ENCODE measurements around the gene ABCA2.

ABCA2 gene

GRCh38 chr9:137030006-137030405 is 2.0 kb upstream of the ABCA2 start:
- H3K27ac ChIP-seq (ENCODE audit: low read depth in 2 of 2, low read length in 2 of 2) = no peak overlapping the region
- H3K4me1 ChIP-seq (ENCODE audit: control insufficient read depth in 2 of 2, insufficient read depth in 2 of 2, low read length in 2 of 2) = peaks cover 49 to 52% of the 10 kb centered on the region in 2 donors
- no peaks in the 10 kb centered on the region for H3K27me3 ChIP-seq (ENCODE audit: control insufficient read depth in 2 of 2, insufficient read depth in 2 of 2, low read length in 2 of 2)

DNA sequence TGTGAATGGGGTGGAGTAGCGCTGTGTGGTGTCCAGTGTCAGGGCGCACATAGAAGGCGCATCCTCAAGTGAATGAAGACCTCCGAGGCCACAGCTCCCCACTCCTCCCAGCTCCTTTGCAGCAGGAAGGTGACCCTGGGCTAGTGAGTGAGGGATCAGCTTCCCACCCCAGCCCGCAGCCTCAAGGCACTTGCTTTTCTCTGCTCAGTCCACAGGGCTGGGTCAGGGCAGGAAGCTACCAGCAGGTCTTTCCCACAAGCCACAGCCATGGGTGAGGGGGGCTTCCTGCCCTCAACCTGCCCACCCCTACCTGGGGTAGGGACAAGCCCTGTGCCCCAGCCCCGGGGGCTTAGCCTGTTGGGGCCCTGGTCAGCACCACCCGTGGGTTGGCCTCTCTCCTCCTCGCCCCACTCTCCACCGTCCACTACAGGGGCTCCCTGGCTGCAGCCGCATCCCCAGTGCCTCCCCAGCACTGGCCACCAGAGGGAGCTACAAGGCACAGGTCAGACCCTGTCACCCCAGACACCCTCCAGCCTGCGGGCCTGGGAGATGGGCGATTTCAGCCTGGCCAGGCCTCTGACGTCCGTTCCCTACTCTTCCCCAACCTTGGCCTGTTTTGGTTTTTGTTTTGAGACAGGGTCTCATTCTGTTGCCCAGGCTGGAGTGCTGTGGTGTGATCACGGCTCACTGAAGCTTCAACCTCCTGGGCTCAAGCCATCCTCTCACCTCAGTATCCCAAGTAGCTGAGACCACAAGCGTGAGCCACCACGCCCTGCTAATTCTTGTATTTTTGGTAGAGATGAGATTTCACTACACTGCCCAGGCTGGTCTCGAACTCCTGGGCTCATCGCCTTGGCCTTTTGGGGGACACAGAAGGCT is 1.3 kb upstream of the ABCA2 start:
- no peaks in the 10 kb centered on the region for H3K27me3 ChIP-seq (ENCODE audit: control insufficient read depth in 2 of 2, insufficient read depth in 2 of 2, low read length in 2 of 2)
- no peaks in the 10 kb centered on the region for H3K9me3 ChIP-seq (ENCODE audit: control insufficient read depth in 2 of 2, low read length in 2 of 2)
- H3K27ac ChIP-seq (ENCODE audit: low read depth in 2 of 2, low read length in 2 of 2) = no peak overlapping the region
- H3K4me3 ChIP-seq (ENCODE audit: low read length in 2 of 2) = peak overlapping the region; percentile 57 to 69
- no peaks in the 10 kb centered on the region for H3K36me3 ChIP-seq (ENCODE audit: control insufficient read depth in 2 of 2, insufficient read depth in 2 of 2, low read length in 2 of 2)
- H3K9ac ChIP-seq (ENCODE audit: low read depth in 1 of 2, low read length in 2 of 2) = peak overlapping the region in 1 of 2 donors; percentile 83
- peaks cover 42 to 45% of the 10 kb centered on the region in 2 donors for H3K4me1 ChIP-seq (ENCODE audit: control insufficient read depth in 2 of 2, insufficient read depth in 2 of 2, low read length in 2 of 2)

More at GRCh38 chr9:137030006-137030405, 2.0 kb upstream of the ABCA2 start:
- Histone ChIP-seq H3K9ac (ENCODE audit: low read depth in 1 of 2, low read length in 2 of 2) (no peak overlapping the region), H3K9me3 (ENCODE audit: control insufficient read depth in 2 of 2, low read length in 2 of 2) (no peaks in the 10 kb centered on the region), H3K4me3 (ENCODE audit: low read length in 2 of 2) (no peak overlapping the region), H3K36me3 (ENCODE audit: control insufficient read depth in 2 of 2, insufficient read depth in 2 of 2, low read length in 2 of 2) (no peaks in the 10 kb centered on the region)

- H3K9ac ChIP-seq (ENCODE audit: low read depth in 1 of 2, low read length in 2 of 2) = peak overlapping the region; percentile 60 to 83
- peak overlapping the region; percentile 57 to 69 for H3K4me3 ChIP-seq (ENCODE audit: low read length in 2 of 2)
- no peaks in the 10 kb centered on the region for H3K36me3 ChIP-seq (ENCODE audit: control insufficient read depth in 2 of 2, insufficient read depth in 2 of 2, low read length in 2 of 2)
- peak overlapping the region in 1 of 2 donors; percentile 21 for H3K27ac ChIP-seq (ENCODE audit: low read depth in 2 of 2, low read length in 2 of 2)
- no peaks in the 10 kb centered on the region for H3K27me3 ChIP-seq (ENCODE audit: control insufficient read depth in 2 of 2, insufficient read depth in 2 of 2, low read length in 2 of 2)
- peaks cover 42 to 45% of the 10 kb centered on the region in 2 donors for H3K4me1 ChIP-seq (ENCODE audit: control insufficient read depth in 2 of 2, insufficient read depth in 2 of 2, low read length in 2 of 2)
- H3K9me3 ChIP-seq (ENCODE audit: control insufficient read depth in 2 of 2, low read length in 2 of 2) = no peaks in the 10 kb centered on the region
These were observed 423 bp upstream of the ABCA2 start for GRCh38 chr9:137028263-137029057.

DNA sequence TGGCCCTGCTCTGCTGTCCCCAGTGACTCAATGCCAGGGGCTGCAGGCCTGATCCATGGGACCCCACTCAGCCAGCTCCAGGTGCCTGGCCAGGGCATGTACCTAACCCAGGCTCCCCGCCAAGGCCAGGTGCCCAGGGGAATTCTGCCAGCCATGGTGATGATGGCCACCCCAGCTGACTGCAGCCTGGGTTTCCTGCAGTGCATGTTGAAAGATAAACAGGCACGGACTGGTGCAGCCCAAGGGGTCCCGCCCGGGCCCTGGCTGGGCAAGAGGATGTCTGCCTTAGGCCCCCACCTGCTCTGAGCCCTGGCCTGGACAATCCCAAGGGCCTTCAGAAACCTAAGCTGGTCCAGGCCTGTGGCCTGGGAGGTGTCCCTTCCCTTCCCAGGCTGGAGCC is 1.2 kb downstream of the ABCA2 start:
- H3K36me3 ChIP-seq (ENCODE audit: control insufficient read depth in 2 of 2, insufficient read depth in 2 of 2, low read length in 2 of 2) = no peaks in the 10 kb centered on the region
- no peaks in the 10 kb centered on the region for H3K9me3 ChIP-seq (ENCODE audit: control insufficient read depth in 2 of 2, low read length in 2 of 2)
- H3K27me3 ChIP-seq (ENCODE audit: control insufficient read depth in 2 of 2, insufficient read depth in 2 of 2, low read length in 2 of 2) = no peaks in the 10 kb centered on the region
- no peak overlapping the region for H3K27ac ChIP-seq (ENCODE audit: low read depth in 2 of 2, low read length in 2 of 2)
- peaks cover 51 to 53% of the 10 kb centered on the region in 2 donors for H3K4me1 ChIP-seq (ENCODE audit: control insufficient read depth in 2 of 2, insufficient read depth in 2 of 2, low read length in 2 of 2)
- H3K4me3 ChIP-seq (ENCODE audit: low read length in 2 of 2) = peak overlapping the region; percentile 47 to 57
- peak overlapping the region in 1 of 2 donors; percentile 55 for H3K9ac ChIP-seq (ENCODE audit: low read depth in 1 of 2, low read length in 2 of 2)

DNA sequence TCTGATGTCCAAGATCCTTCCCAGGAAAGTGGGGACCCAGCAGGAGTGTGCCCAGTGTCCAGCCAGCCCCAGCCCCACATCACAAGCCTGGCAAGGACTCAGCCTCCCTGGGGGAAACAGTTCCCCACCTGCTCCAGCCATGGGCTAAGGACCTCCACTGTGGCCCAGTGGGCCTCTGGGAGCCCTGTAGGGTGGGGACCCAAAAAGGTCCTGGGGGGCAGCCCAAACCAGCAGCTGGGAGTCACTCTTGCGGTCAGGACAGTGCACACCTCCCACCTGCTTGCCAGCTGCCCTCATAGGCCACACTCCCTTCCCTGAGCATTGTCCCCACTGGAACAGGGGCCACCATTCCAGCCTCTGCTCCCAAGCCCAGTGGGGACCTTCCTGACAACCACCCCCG is 1.7 kb downstream of the ABCA2 start:
- Histone ChIP-seq H3K27ac (ENCODE audit: low read depth in 2 of 2, low read length in 2 of 2) (no peak overlapping the region), H3K27me3 (ENCODE audit: control insufficient read depth in 2 of 2, insufficient read depth in 2 of 2, low read length in 2 of 2) (no peaks in the 10 kb centered on the region), H3K36me3 (ENCODE audit: control insufficient read depth in 2 of 2, insufficient read depth in 2 of 2, low read length in 2 of 2) (no peaks in the 10 kb centered on the region), H3K9me3 (ENCODE audit: control insufficient read depth in 2 of 2, low read length in 2 of 2) (no peaks in the 10 kb centered on the region), H3K9ac (ENCODE audit: low read depth in 1 of 2, low read length in 2 of 2) (no peak overlapping the region), H3K4me3 (ENCODE audit: low read length in 2 of 2) (no peak overlapping the region), H3K4me1 (ENCODE audit: control insufficient read depth in 2 of 2, insufficient read depth in 2 of 2, low read length in 2 of 2) (peaks cover 54% of the 10 kb centered on the region in 2 donors)

- no peak overlapping the region for H3K27ac ChIP-seq (ENCODE audit: low read depth in 2 of 2, low read length in 2 of 2)
These were observed 2.5 kb downstream of the ABCA2 start for GRCh38 chr9:137025517-137025966.

GRCh38 chr9:137023583-137023991 is 4.5 kb downstream of the ABCA2 start:
- peaks cover 29 to 39% of the 10 kb centered on the region in 2 donors for H3K4me1 ChIP-seq (ENCODE audit: control insufficient read depth in 2 of 2, insufficient read depth in 2 of 2, low read length in 2 of 2)
- no peak overlapping the region for H3K4me3 ChIP-seq (ENCODE audit: low read length in 2 of 2)
- no peaks in the 10 kb centered on the region for H3K9me3 ChIP-seq (ENCODE audit: control insufficient read depth in 2 of 2, low read length in 2 of 2)
- no peak overlapping the region for H3K9ac ChIP-seq (ENCODE audit: low read depth in 1 of 2, low read length in 2 of 2)
- no peaks in the 10 kb centered on the region for H3K36me3 ChIP-seq (ENCODE audit: control insufficient read depth in 2 of 2, insufficient read depth in 2 of 2, low read length in 2 of 2)
- H3K27ac ChIP-seq (ENCODE audit: low read depth in 2 of 2, low read length in 2 of 2) = no peak overlapping the region
- H3K27me3 ChIP-seq (ENCODE audit: control insufficient read depth in 2 of 2, insufficient read depth in 2 of 2, low read length in 2 of 2) = no peaks in the 10 kb centered on the region

More at GRCh38 chr9:137025517-137025966, 2.5 kb downstream of the ABCA2 start:
- Histone ChIP-seq H3K27me3 (ENCODE audit: control insufficient read depth in 2 of 2, insufficient read depth in 2 of 2, low read length in 2 of 2) (no peaks in the 10 kb centered on the region), H3K36me3 (ENCODE audit: control insufficient read depth in 2 of 2, insufficient read depth in 2 of 2, low read length in 2 of 2) (no peaks in the 10 kb centered on the region), H3K4me3 (ENCODE audit: low read length in 2 of 2) (no peak overlapping the region), H3K4me1 (ENCODE audit: control insufficient read depth in 2 of 2, insufficient read depth in 2 of 2, low read length in 2 of 2) (peaks cover 46 to 55% of the 10 kb centered on the region in 2 donors), H3K9ac (ENCODE audit: low read depth in 1 of 2, low read length in 2 of 2) (no peak overlapping the region), H3K9me3 (ENCODE audit: control insufficient read depth in 2 of 2, low read length in 2 of 2) (no peaks in the 10 kb centered on the region)

DNA sequence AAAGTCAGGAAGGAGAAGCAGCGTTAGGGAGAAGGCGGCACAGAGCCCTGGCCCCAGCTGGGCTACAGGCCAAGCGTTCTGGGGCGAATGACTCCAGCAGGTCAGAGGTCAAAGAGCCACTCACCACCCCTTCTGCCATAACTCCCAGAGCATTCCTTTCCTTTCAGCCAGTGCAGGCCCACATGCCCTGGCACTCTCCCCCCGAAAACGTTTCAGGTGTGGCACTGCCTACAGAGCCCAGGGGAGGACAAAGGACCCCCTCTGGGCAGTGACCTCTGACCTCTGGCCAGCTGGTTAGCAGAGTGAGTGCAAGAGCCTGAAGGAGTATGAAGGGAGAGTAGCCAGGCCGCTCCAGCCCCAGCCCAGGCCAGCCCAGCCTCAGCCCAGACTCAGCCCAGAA is 4.9 kb downstream of the ABCA2 start:
- Histone ChIP-seq H3K27ac (ENCODE audit: low read depth in 2 of 2, low read length in 2 of 2) (no peak overlapping the region), H3K36me3 (ENCODE audit: control insufficient read depth in 2 of 2, insufficient read depth in 2 of 2, low read length in 2 of 2) (no peaks in the 10 kb centered on the region), H3K9ac (ENCODE audit: low read depth in 1 of 2, low read length in 2 of 2) (peak overlapping the region in 1 of 2 donors; percentile 2), H3K4me3 (ENCODE audit: low read length in 2 of 2) (no peak overlapping the region), H3K27me3 (ENCODE audit: control insufficient read depth in 2 of 2, insufficient read depth in 2 of 2, low read length in 2 of 2) (no peaks in the 10 kb centered on the region), H3K9me3 (ENCODE audit: control insufficient read depth in 2 of 2, low read length in 2 of 2) (no peaks in the 10 kb centered on the region), H3K4me1 (ENCODE audit: control insufficient read depth in 2 of 2, insufficient read depth in 2 of 2, low read length in 2 of 2) (peaks cover 26 to 36% of the 10 kb centered on the region in 2 donors)

DNA sequence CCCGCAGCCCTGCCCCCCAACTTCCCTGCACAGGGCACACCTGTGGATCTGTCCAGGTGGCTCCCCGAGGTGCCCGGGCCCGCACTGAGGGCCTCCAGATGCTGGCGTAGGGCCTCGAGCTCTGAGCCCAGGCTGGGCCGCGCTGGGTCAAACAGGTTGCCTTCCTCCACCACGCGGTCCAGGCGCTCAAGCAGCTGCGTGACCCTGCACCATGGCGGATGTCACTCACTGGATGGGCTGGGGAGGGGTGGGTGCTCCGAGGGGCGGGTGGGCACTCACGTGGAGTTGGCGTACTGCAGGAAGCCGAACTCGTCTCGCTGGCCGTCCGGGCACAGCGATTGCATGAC is 5.4 kb downstream of the ABCA2 start:
- Histone ChIP-seq H3K4me1 (ENCODE audit: control insufficient read depth in 2 of 2, insufficient read depth in 2 of 2, low read length in 2 of 2) (peaks cover 25 to 35% of the 10 kb centered on the region in 2 donors), H3K27ac (ENCODE audit: low read depth in 2 of 2, low read length in 2 of 2) (peak overlapping the region; percentile 85 to 87), H3K9me3 (ENCODE audit: control insufficient read depth in 2 of 2, low read length in 2 of 2) (no peaks in the 10 kb centered on the region), H3K27me3 (ENCODE audit: control insufficient read depth in 2 of 2, insufficient read depth in 2 of 2, low read length in 2 of 2) (no peaks in the 10 kb centered on the region), H3K9ac (ENCODE audit: low read depth in 1 of 2, low read length in 2 of 2) (peak overlapping the region in 1 of 2 donors; percentile 47), H3K36me3 (ENCODE audit: control insufficient read depth in 2 of 2, insufficient read depth in 2 of 2, low read length in 2 of 2) (no peaks in the 10 kb centered on the region), H3K4me3 (ENCODE audit: low read length in 2 of 2) (peak overlapping the region in 1 of 2 donors; percentile 13)

Data from mucosa of rectum (tissue), 2 donors.